Measurements from ENCODE around the gene ADNP2.
"Not testable (repeated sequence)": the region's sequence is repeated elsewhere in the genome, so short reads cannot be mapped to it uniquely, and the experiment has no call there.

The ADNP2 gene

DNA sequence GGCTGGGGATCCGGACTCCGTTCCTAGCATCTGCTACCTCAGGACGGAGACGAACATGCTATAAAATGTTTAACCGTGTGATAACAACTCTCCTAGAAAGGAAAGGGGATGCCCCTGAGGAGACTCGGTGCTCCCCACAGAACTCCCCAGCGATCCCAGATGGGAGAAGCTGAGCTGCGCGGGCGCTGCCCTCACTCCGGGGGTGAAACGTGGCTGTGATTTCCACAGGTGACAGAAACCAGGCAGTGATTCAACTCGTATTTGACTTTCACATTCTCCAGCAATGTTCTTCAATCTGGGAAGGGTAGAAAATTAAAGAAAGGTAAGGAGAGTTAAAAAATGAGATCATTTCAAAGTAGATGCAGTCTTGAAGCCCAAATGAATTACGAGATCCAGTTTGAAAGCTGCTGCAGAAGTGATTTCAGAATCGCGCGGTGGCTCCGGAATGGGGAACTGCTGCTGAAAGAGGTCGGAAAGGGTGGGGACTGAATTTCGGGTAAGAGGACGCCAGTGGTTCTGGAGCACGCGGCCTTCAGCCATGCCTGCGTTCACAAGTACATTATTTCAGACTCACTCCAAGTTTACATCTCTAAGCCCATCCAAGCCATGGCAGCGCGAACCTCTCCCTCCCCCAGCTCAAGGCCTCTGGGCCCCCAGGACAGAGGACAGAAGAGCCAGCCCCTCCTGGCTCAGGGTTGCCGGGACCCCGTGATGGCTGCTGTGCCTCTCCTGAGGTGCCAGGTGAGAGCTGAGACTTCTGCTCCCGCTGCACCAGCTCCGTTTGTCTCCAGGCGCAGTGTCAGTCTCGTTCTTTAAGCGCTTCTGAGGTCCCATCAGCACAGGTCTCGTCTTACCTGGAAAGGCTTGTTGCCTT, 39.5 kb downstream of the ADNP2 start:
- no peak for DNase-seq

DNA sequence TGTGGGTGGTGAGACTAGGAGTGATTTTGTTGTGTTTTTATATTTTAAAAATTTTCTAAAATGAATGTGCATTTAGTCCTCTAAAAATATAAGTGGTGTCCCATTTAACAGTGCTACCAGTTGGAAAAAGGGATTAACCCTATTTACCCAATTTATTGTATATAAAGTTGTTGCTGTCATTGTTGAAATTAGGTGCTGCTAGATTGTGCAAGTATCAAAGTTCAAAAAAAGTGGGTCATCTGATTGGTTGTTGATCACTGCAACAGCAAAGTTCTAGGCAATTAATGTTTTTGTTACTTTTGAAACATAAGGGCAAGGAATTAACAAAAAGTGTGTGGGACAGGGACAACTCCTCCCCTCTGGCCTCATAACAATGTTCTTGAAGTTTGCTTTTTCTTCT, 40.6 kb downstream of the ADNP2 start:
- DNase-seq: no peak

DNA sequence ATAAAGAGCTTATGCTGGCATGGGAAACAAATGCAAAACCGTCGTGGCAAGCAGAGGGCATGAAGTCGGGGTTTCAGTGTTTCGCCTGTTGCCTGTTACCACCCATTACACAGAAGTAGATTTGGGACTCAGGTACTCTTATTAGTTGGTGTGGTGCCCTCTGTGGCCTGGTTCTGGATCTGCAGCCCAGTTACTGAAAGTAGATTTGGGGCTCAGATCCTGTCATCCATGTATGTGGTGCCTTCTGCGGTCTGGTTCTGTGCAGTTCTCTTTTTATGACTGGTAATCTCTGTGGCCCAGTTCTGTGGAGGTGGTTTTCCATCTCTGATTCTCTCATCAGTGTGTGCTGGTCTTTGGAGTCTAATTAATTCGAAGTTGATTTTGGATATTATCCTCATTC, 45.2 kb downstream of the ADNP2 start:
- DNase-seq: peak; percentile 54 to 62

DNA sequence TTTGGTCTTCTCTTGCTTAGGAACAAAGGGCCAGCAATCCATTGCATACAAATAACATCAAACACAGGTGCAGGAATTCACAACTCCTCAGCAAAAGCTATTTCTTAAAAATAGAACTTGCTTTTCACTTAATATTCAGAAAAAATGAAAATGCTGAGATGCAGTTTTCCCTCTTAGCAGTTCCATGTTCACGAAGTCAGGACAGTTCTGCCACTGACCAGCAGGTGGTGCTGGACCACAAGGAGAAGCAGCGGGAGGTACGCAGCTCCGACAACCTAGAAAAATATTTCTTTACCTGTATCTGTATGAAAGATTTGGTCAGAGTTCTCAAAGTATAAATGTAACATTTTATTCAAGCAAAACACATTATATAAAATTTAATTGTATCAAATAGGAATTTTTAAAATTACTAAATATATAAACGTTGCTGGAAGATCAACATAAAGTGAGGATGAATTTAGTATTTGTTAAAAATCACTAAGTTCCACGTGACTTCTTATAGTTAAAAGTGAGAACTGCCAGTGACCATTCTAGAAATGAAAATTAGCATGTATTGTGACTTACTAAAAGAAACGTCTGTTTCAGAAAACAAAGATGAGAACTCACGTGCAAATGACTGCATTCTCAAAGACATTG, 48.8 kb downstream of the ADNP2 start:
- peak; percentile 84 to 89 for DNase-seq

GRCh38 chr18:80158365-80158764, 49.3 kb downstream of the ADNP2 start:
- no peak for DNase-seq

DNA sequence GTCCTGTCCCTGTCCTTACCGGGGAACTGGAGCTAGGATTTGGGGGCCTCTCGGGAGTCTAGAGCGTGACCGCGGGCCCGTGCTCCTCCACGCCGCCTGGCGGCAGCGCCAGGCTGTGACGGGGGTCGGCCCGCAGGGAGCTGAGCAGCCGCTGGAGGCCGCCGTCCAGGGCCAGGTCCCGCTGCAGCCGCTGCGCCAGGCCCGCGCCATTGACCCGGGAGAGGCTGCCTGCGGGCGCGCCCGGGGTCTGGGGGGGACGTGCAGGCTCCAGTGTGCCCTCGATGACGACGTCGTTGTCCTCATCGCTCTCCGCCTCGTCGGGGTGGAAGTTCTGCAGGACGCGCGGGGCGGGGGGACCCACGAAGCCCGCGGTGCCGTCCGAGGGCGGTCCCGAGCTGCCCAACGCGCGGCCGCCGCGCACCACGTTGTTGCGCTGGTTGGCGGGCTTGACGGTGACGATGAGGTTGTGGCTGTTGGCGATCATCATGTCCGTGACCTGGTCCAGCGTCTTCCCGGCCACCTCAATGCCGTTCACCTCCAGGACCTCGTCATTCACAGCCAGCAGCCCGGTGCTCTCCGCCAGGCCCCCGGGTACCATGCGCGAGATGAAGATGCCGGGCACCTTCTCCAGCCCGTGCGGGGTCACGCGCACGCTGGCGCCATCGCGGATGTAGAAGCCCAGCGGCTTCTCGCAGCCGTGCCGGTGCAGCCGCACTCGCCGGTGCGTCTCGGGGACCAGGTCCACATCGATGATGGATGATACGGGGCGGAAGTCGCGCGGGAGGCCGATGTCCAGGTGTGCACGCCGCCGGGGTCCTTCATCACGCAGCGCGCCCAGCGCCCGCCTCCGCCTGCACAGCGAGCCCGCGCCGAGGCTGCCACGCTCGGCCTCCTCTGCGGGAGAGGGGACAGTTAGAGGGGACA, 50.9 kb downstream of the ADNP2 start:
- DNase-seq: peak; percentile 46 to 62

GRCh38 chr18:80161781-80162417, 52.8 kb downstream of the ADNP2 start:
- no peak for DNase-seq

- DNase-seq: no peak
These were observed 54.1 kb downstream of the ADNP2 start for GRCh38 chr18:80163183-80163582.

DNA sequence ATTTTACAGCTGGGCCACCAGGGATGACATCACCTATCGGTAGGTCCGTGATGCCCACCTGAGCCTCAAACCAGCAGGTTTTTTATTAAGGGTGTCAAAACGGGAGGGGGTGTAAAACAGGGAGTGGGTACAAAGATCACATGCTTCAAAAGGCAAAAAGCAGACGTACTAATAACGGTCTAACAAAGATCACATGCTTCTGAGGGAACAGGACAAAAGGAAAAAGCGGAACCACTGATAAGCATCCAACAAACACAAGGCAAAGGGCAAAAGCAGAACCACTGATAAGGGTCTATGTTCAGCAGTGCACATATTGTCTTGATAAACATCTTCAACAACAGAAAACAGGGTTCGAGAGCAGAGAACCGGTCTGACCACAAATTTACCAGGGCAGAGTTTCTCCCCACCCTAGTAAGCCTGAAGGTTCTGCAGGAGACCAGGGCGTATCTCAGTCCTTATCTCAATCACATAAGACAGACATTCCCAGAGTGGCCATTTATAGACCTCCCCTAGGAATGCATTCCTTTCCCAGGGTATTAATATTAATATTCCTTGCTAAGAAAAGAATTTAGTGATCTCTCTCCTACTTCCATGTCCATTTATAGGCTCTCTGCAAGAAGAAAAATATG, 55.8 kb downstream of the ADNP2 start:
- not testable (repeated sequence) for DNase-seq

DNA sequence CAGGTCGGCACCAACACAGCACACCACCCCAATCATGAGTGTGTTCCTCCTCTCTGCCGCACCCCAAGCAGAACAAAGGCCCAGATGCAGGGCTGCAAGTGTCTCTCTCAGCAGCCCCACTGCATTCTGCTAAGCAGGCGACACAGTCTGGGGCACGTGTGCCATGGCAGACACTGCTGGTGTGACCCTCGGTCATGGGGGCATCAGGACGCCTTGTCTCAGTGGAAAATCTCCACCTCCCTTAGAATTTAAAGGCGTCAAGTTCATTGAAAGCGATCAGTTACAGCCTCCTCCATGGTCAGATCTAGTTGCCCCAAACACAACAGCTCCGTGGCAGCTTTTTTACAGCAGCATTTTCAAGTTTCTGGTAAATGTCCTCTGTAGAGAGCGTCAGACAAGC, 57.2 kb downstream of the ADNP2 start:
- no peak for DNase-seq

GRCh38 chr18:80166725-80167124, 57.7 kb downstream of the ADNP2 start:
- DNase-seq: no peak

GRCh38 chr18:80167331-80167730, 58.3 kb downstream of the ADNP2 start:
- DNase-seq: no peak

GRCh38 chr18:80167931-80168330, 58.9 kb downstream of the ADNP2 start:
- DNase-seq: no peak

DNA sequence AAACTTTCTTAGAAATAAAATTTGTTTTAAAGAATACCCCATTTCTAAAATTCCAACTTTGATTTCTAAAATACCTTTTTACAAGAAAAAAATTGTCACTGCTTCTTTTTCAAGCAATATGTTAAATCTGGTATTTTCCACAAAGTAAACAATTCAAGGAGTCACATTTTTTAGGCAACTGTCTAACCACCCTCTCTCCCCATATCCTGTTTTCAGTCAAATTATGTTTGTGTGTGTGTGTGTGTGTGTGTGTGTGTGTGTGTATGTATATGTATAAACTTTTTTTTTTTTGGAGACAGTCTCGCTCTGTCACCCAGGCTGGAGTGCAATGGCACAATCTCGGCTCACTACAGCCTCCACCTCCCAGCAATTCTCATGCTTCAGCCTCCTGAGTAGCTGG, 59.3 kb downstream of the ADNP2 start:
- no peak for DNase-seq

GRCh38 chr18:80168982-80169381, 59.9 kb downstream of the ADNP2 start:
- no peak for DNase-seq

DNA sequence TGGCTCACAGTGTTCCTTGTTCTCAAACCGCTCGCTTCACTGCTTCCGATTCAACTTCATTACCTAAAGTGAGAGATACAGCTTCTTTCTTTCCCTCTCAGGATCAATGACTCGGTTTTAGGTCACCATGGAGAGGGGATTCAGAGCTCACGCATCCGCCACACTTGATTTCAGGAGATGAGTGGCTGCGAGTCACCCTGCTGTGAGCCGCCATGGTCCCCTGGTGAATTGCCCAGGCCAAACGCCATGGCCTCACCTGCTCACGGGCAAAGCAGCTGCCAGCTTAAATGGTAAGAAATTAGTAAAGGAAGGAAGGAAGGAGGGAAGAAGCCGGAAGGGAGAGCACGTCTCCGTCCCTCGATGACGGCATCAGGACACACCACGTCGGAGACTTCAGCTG, 60.5 kb downstream of the ADNP2 start:
- no peak for DNase-seq

DNA sequence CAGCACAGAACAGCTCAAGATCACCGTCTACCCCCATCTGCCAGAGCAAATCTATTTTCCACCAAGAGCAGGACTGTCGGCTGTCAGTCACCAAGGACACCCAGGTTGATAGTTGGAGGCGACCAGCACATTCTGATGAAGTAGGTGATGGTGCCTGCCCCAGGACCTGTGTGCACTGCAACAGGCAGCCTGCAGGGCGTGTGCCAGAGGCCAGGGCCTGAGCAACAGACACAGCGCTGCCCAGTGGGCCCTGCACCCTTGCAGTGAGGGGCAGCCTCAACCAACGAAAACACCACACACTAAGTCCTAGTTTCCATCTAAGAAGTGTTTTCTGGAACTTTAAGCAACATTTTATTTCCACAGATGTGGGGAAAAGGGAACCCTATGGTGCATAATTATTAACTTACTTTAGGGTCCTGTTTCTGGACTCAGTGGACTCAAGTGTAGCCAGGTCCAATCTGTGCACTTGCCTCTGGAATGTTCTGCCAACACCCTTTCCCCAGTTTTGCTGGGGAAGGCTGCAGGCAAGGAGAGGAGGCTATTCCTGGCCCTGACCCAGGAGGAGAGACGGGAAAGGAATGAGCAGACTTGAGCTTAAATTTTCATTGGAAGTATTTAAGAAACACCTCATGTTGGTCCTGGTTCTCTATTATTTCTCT, 61.5 kb downstream of the ADNP2 start:
- DNase-seq: no peak

- peak; percentile 75 to 77 for DNase-seq
These were observed 62.2 kb downstream of the ADNP2 start for GRCh38 chr18:80171054-80171872.

DNA sequence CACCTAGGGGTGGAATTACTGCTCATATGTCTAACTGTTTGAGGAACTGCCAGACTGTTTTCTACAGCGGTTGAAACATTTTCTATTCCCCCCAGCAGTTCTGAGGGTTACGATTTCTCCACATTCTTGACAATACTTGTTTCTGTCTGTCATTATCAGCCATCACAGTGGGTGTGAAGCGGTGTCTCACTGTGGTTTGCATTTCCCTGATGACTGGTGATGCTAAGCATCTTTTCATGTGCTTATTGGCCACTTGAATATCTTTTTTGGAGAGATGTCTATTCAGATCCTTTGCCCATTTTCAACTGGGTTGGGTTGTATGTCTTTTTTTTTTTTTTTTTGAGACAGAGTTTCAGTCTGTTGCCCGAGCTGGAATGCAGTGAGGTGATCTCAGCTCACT, 63.0 kb downstream of the ADNP2 start:
- no peak for DNase-seq

DNA sequence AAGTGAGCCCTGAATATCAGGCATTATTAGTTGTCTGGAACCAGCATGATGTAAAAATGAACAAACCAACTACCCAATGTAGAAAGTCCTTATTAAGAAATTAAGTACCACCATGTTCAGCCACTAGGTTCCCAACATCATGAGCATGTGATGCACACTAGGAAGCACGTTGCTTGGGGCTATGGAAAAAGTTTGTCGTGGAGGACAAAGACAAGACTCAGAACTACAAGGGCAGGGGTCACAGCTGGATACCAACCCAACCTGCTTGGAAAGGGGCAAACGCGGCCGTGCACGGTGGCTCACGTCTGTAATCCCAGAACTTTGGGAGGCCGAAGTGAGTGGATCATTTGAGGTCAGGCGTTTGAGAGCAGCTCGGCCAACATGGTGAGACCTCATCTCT, 64.0 kb downstream of the ADNP2 start:
- DNase-seq: no peak

All from activated CD4-positive, alpha-beta T cell treated with anti-CD3 and anti-CD28 coated beads, Interleukin-2, amount 50 U/mL, for 48 hours (primary cell).